Sigmoid colon (tissue), 7 donors: ENCODE measurements around the gene GBP2. TPM values are rescaled to one million over a fixed set of nuclear protein-coding genes. Genes with fewer than 3 reads are reported as not detected.
A peak's percentile ranks its signal among the peaks of the same experiment; 100 is the strongest.

ENCODE experiments used
- DNase-seq: peaks from one replicate; pipeline ENCODE4 v3.0.0-alpha.2; 2019
- H3K27ac ChIP-seq, 4 donors: fragments of 200-600 bp; sonication (generic); one replicate each; pipeline ENCODE4 v1.5.1; 2016 to 2019; ENCODE audit warnings: mild to moderate bottlenecking in 1 of 4
- H3K27me3 ChIP-seq, 3 donors: fragments of 200-600 bp; sonication (generic); one replicate each; pipeline ENCODE4 v1.5.1; 2019; ENCODE audit warnings: mild to moderate bottlenecking in 1 of 3
- H3K36me3 ChIP-seq, 4 donors: fragments of 200-600 bp; sonication (generic); one replicate each; pipeline ENCODE4 v1.5.1; 2016 to 2019
- H3K4me1 ChIP-seq, 4 donors: fragments of 200-600 bp; sonication (generic); one replicate each; pipeline ENCODE4 v1.5.1; 2017 to 2019
- H3K4me3 ChIP-seq, 4 donors: fragments of 200-600 bp; sonication (generic); one replicate each; pipeline ENCODE4 v1.5.1; 2017 to 2019; ENCODE audit warnings: mild to moderate bottlenecking in 2 of 4, moderate library complexity in 1 of 4
- H3K9me3 ChIP-seq, 4 donors: fragments of 200-600 bp in 3 of 4; sonication (generic) in 3 of 4; one replicate each; pipeline versions ENCODE4 v1.5.1 to v1.6.1; 2013 to 2019
- CTCF ChIP-seq, 4 experiments: fragments of 450-650 bp in 3 of 4; fragments of 200-600 bp in 1 of 4; IDR thresholded peaks; one replicate each; pipeline ENCODE4 v1.5.1; 2016 to 2019; ENCODE audit warnings: antibody characterized with exemption in 4 of 4, mild to moderate bottlenecking in 3 of 4, moderate library complexity in 2 of 4
- EP300 ChIP-seq, 4 donors: sonication (generic); formaldehyde crosslinking; IDR thresholded peaks; one replicate each; pipeline ENCODE4 v1.6.1; 2017; ENCODE audit warnings: antibody characterized with exemption in 4 of 4
- POLR2A ChIP-seq, 2 donors: fragments of 450-650 bp; IDR thresholded peaks; one replicate each; pipeline ENCODE4 v1.6.1; 2016; ENCODE audit warnings: antibody characterized with exemption in 2 of 2, mild to moderate bottlenecking in 2 of 2, moderate library complexity in 2 of 2
- POLR2AphosphoS5 ChIP-seq, 4 donors: sonication (generic); formaldehyde crosslinking; IDR thresholded peaks; one replicate each; pipeline ENCODE4 v1.6.1; 2017; ENCODE audit warnings: antibody characterized with exemption in 4 of 4
- WGBS, 2 donors: extraction: QIAGEN DNeasy Blood & Tissue Kit; methylation state at CpG; one replicate each; pipeline ENCODE4 v1.1.7; 2013; 5-methylcytosine and 5-hydroxymethylcytosine counted together
- intact Hi-C: fragments of 100-400 bp; cut with DNase I; formaldehyde crosslinking; loops from one replicate; pipeline ENCODE4 v1.15.1; 2023
- polyA plus RNA-seq, 3 donors: library from polyadenylated mRNA; stranded (reverse); fragments of 200-250 nt; gene quantifications; one replicate each; pipeline ENCODE4 v1.2.3, GENCODE V29; 2013
- total RNA-seq, 4 donors: library from RNA; depleted of rRNA; stranded (reverse); fragments of >200 nt; gene quantifications; one replicate each; pipeline ENCODE4 v1.1.0, GENCODE V29; 2016
- donor health status: healthy with polysubstance abuse.
- donor health status: Bipolar disorder and iron deficiency.
- donor health status: healthy.

The GBP2 gene
- total and polyA plus RNA-seq, 7 donors: 39.5 to 152 (median 115) TPM

GRCh38 chr1:89065079-89065868 lies 60.6 kb downstream of the GBP2 start, which contains the start of gene GBP1:
GBP1 (minus strand) TSS chr1:89065208; CDS start chr1:89063234, 1,974 bp downstream.
- Histone ChIP-seq H3K4me3 (peak within 1 kb of the TSS; percentile 35 to 63 (median 54)), H3K4me1 (peaks cover 0 to 41% (median 25%) of the 10 kb centered on the region in 4 donors), H3K9me3 (no peaks in the 10 kb centered on the region), H3K27ac (peak within 1 kb of the TSS; percentile 82 to 91 (median 88)), H3K27me3 (no peaks in the 10 kb centered on the region), H3K36me3 (peaks cover 0 to 9% (median 0%) of the 10 kb centered on the region in 4 donors)
- WGBS, 2 donors: 23 to 24% methylated on average over 4 of the region's 4 CpGs
- TF ChIP-seq POLR2A (IDR thresholded peaks at IDR 0.05): peak in 1 of 2 donors; percentile 30
- TF ChIP-seq EP300 (IDR thresholded peaks at IDR 0.05): peak in 2 of 4 donors; percentile 3 to 6
- TF ChIP-seq CTCF (IDR thresholded peaks at IDR 0.05): no peak
- TF ChIP-seq POLR2AphosphoS5 (IDR thresholded peaks at IDR 0.05): peak; percentile 48 to 74 (median 58)
- intact Hi-C loops: no loop called here
- no peak for DNase-seq

- Histone ChIP-seq H3K27ac (peak overlapping the region; percentile 82 to 91 (median 88)), H3K9me3 (no peaks in the 10 kb centered on the region), H3K4me3 (peak overlapping the region; percentile 35 to 63 (median 54)), H3K36me3 (peaks cover 0 to 16% (median 0%) of the 10 kb centered on the region in 4 donors), H3K4me1 (peaks cover 0 to 44% (median 25%) of the 10 kb centered on the region in 4 donors), H3K27me3 (no peaks in the 10 kb centered on the region)
- 2 to 6% methylated on average over 4 of the region's 4 CpGs for WGBS, 2 donors
- no peak for TF ChIP-seq POLR2A (IDR thresholded peaks at IDR 0.05)
- DNase-seq: no peak
- intact Hi-C loops: loop anchor here (5.0 kb wide), 1 partner anchor 42 kb away; the partner anchor contains the start of gene GBP3
Observed at GRCh38 chr1:89064632-89065031, 61.3 kb downstream of the GBP2 start.

GRCh38 chr1:89063094-89063493 lies 62.8 kb downstream of the GBP2 start:
- Histone ChIP-seq H3K4me3 (peak overlapping the region in 1 of 4 donors; percentile 63), H3K27ac (peak overlapping the region; percentile 82 to 91 (median 88)), H3K4me1 (peaks cover 0 to 44% (median 25%) of the 10 kb centered on the region in 4 donors), H3K9me3 (no peaks in the 10 kb centered on the region), H3K27me3 (no peaks in the 10 kb centered on the region), H3K36me3 (peaks cover 12 to 31% (median 13%) of the 10 kb centered on the region in 4 donors)
- intact Hi-C loops: loop anchor here (5.0 kb wide), 1 partner anchor 41 kb away; the partner anchor contains the start of gene GBP3
- DNase-seq: no peak
- WGBS, 2 donors: 89 to 93% methylated on average over 3 of the region's 3 CpGs
- TF ChIP-seq POLR2AphosphoS5 (IDR thresholded peaks at IDR 0.05) (no peak), CTCF (IDR thresholded peaks at IDR 0.05) (no peak), EP300 (IDR thresholded peaks at IDR 0.05) (no peak), POLR2A (IDR thresholded peaks at IDR 0.05) (no peak)

- no peak overlapping the region for H3K4me3 ChIP-seq
- TF ChIP-seq CTCF (IDR thresholded peaks at IDR 0.05): no peak
- TF ChIP-seq POLR2AphosphoS5 (IDR thresholded peaks at IDR 0.05): no peak
- TF ChIP-seq EP300 (IDR thresholded peaks at IDR 0.05): no peak
- intact Hi-C loops: loop anchor here (5.0 kb wide), 1 partner anchor 38 kb away; the partner anchor contains the start of gene GBP3
- no peaks in the 10 kb centered on the region for H3K27me3 ChIP-seq
- no peak overlapping the region for H3K27ac ChIP-seq
- peaks cover 18 to 61% (median 40%) of the 10 kb centered on the region in 4 donors for H3K36me3 ChIP-seq
- H3K4me1 ChIP-seq: peaks cover 0 to 37% (median 21%) of the 10 kb centered on the region in 4 donors
- 77 to 88% methylated on average over 5 of the region's 5 CpGs for WGBS, 2 donors
- DNase-seq: no peak
- H3K9me3 ChIP-seq: no peaks in the 10 kb centered on the region
Observed at GRCh38 chr1:89060091-89060490, 65.8 kb downstream of the GBP2 start.

Other genes with a start within 250 kb of the GBP2 start
- gene GTF2B, start 234.5 kb downstream of the GBP2 start, total RNA-seq: 10 to 100 TPM; 21.6 to 42.6 (median 31.3) TPM
- 10 to 100 TPM; 24.0 to 47.4 (median 40.8) TPM for gene GTF2B, start 234.5 kb downstream of the GBP2 start, polyA plus RNA-seq
- 10 to 100 TPM; 14.1 to 32.8 (median 20.3) TPM for gene KYAT3, start 133.5 kb downstream of the GBP2 start, total RNA-seq
- gene KYAT3, start 133.5 kb downstream of the GBP2 start, polyA plus RNA-seq: 10 to 100 TPM; 22.2 to 25.4 (median 24.0) TPM
- 10 to 100 TPM; 10.2 to 18.6 (median 11.9) TPM for gene RBMXL1, start 133.5 kb downstream of the GBP2 start, total RNA-seq
- gene RBMXL1, start 133.5 kb downstream of the GBP2 start, polyA plus RNA-seq: 1 to 10 TPM; 3.0 to 6.2 (median 3.6) TPM
- gene GBP3, start 103.2 kb downstream of the GBP2 start, total RNA-seq: 10 to 100 TPM in 3 of 4 donors, 1 to 10 TPM in 1; 6.4 to 31.4 (median 15.2) TPM
- 10 to 100 TPM; 10.2 to 66.4 (median 26.9) TPM for gene GBP3, start 103.2 kb downstream of the GBP2 start, polyA plus RNA-seq
- gene GBP1, start 60.9 kb downstream of the GBP2 start, total RNA-seq: 10 to 100 TPM; 24.1 to 72.1 (median 31.0) TPM
- 10 to 100 TPM in 2 of 3 donors, 1 to 10 TPM in 1; 4.2 to 45.6 (median 11.1) TPM for gene GBP1, start 60.9 kb downstream of the GBP2 start, polyA plus RNA-seq
- not detected for gene GBP7, start 49.9 kb upstream of the GBP2 start, total RNA-seq
- gene GBP7, start 49.9 kb upstream of the GBP2 start, polyA plus RNA-seq: under 1 TPM in 1 of 3 donors, not detected in 2; 0.03 TPM
- 1 to 10 TPM; 3.0 to 10.0 (median 3.8) TPM for gene GBP4, start 72.8 kb upstream of the GBP2 start, total RNA-seq
- 10 to 100 TPM in 1 of 3 donors, 1 to 10 TPM in 2; 1.8 to 26.1 (median 3.0) TPM for gene GBP4, start 72.8 kb upstream of the GBP2 start, polyA plus RNA-seq
- gene GBP5, start 146.7 kb upstream of the GBP2 start, total RNA-seq: 1 to 10 TPM in 3 of 4 donors, under 1 TPM in 1; 0.83 to 1.4 (median 1.2) TPM
- 10 to 100 TPM in 1 of 3 donors, 1 to 10 TPM in 2; 1.6 to 19.3 (median 1.8) TPM for gene GBP5, start 146.7 kb upstream of the GBP2 start, polyA plus RNA-seq
- gene GBP6, start 237.9 kb upstream of the GBP2 start, total RNA-seq: not detected
- under 1 TPM in 2 of 3 donors, not detected in 1; 0.09 to 0.60 TPM for gene GBP6, start 237.9 kb upstream of the GBP2 start, polyA plus RNA-seq